H1 (cell line): ENCODE measurements around the gene BPI. TPM values are rescaled to one million over a fixed set of nuclear protein-coding genes. Genes with fewer than 3 reads are reported as not detected.

Experiments
- CTCF ChIA-PET: fragments of 300-600 bp; sonication (Branson Sonifier 250); formaldehyde crosslinking; loops from one replicate; lab custom pipeline; 2021; ENCODE audit not compliant: partially characterized antibody; lab: Charles Lee
- POLR2A ChIA-PET: fragments of 300-600 bp; sonication (Branson Sonifier 250); formaldehyde crosslinking; loops from one replicate; lab custom pipeline; 2021; ENCODE audit warnings: inconsistent platforms; ENCODE audit not compliant: partially characterized antibody; lab: Charles Lee
- DNase-seq, 2 experiments: peaks; one replicate each; pipeline versions ENCODE4 v3.0.0 to v3.0.0-alpha.2; 2010 to 2022; ENCODE audit warnings: low spot score in 2 of 2, low read depth in 1 of 2, mixed read lengths in 1 of 2
- FAIRE-seq: peaks from 2 replicates; lab custom pipeline; 2011; peaks lifted over from hg19 to GRCh38; lab: Jason Lieb, UNC
- H2AFZ ChIP-seq: 2 replicates; pipeline ENCODE4 v1.8.1; 2012; ENCODE audit warnings: low read length, inconsistent platforms
- H2AK5ac ChIP-seq: 2 replicates; pipeline ENCODE4 v1.6.1; 2013; ENCODE audit warnings: low read depth, low read length
- H2BK120ac ChIP-seq: replicated peaks from 2 replicates; pipeline ENCODE3; 2013; ENCODE audit warnings: low read depth, low read length, inconsistent platforms
- H2BK12ac ChIP-seq: 2 replicates; pipeline ENCODE4 v1.6.1; 2013; ENCODE audit warnings: low read depth, low read length
- H2BK15ac ChIP-seq: 2 replicates; pipeline ENCODE4 v1.6.1; 2013; ENCODE audit warnings: low read length
- H2BK20ac ChIP-seq: 2 replicates; pipeline ENCODE4 v1.6.1; 2013; ENCODE audit warnings: low read length
- H2BK5ac ChIP-seq: 2 replicates; pipeline ENCODE4 v1.6.1; 2013; ENCODE audit warnings: low read depth, low read length
- H3K14ac ChIP-seq: 2 replicates; pipeline ENCODE4 v1.6.1; 2013; ENCODE audit warnings: inconsistent platforms; ENCODE audit not compliant: insufficient read length
- H3K18ac ChIP-seq: 2 replicates; pipeline ENCODE4 v1.6.1; 2013; ENCODE audit warnings: low read length; ENCODE audit errors: extremely low read depth
- H3K23ac ChIP-seq: 2 replicates; pipeline ENCODE4 v1.6.1; 2013; ENCODE audit warnings: inconsistent platforms; ENCODE audit not compliant: insufficient read length
- H3K23me2 ChIP-seq: 2 replicates; pipeline ENCODE4 v1.6.1; 2013; ENCODE audit warnings: low read depth, low read length
- H3K27ac ChIP-seq: 2 replicates; pipeline ENCODE4 v1.6.1; 2011; ENCODE audit warnings: low read depth, low read length, inconsistent platforms
- H3K27me3 ChIP-seq, 4 experiments: replicated peaks in 1 of 4; 1 replicate in 1 of 4; 2 replicates in 3 of 4; pipeline versions ENCODE4 v1.6.1 to v1.8.1; 2011 to 2013; ENCODE audit warnings: low read length in 3 of 4, mild to moderate bottlenecking in 3 of 4, inconsistent platforms in 2 of 4, mixed read lengths in 2 of 4, moderate library complexity in 1 of 4; ENCODE audit not compliant: control insufficient read depth in 3 of 4, insufficient read depth in 3 of 4; ENCODE audit errors: extremely low read depth in 1 of 4
- H3K36me3 ChIP-seq, 4 experiments: 2 replicates each; pipeline versions ENCODE4 v1.6.1 to v1.8.1; 2011 to 2013; ENCODE audit warnings: mild to moderate bottlenecking in 4 of 4, low read length in 3 of 4, moderate library complexity in 2 of 4, control low read depth in 1 of 4, inconsistent platforms in 1 of 4; ENCODE audit not compliant: insufficient read depth in 4 of 4, control insufficient read depth in 2 of 4
- H3K4ac ChIP-seq: replicated peaks from 2 replicates; pipeline ENCODE3; 2013; ENCODE audit warnings: low read length, low read depth, mixed read lengths, inconsistent platforms; ENCODE audit not compliant: insufficient read length
- H3K4me1 ChIP-seq, 4 experiments: replicated peaks in 1 of 4; 1 replicate in 1 of 4; 2 replicates in 3 of 4; pipeline versions ENCODE4 v1.6.1 to v1.8.1; 2011 to 2013; ENCODE audit warnings: low read length in 3 of 4, inconsistent platforms in 2 of 4, mixed read lengths in 1 of 4; ENCODE audit not compliant: insufficient read depth in 4 of 4, control insufficient read depth in 3 of 4
- H3K4me2 ChIP-seq, 2 experiments: 2 replicates each; pipeline versions ENCODE4 v1.6.1 to v1.8.1; 2011 to 2013; ENCODE audit warnings: low read depth in 2 of 2, low read length in 2 of 2, control low read depth in 1 of 2, inconsistent platforms in 1 of 2, mild to moderate bottlenecking in 1 of 2; ENCODE audit not compliant: insufficient read depth in 1 of 2
- H3K4me3 ChIP-seq, 4 experiments: fragments of 200-600, 300-600 bp in 1 of 4; sonication (generic), shearing (Covaris generic), sonication (Bioruptor Twin) in 1 of 4; 2 replicates each; pipeline versions ENCODE4 v1.5.1 to v1.8.1; 2011 to 2016; ENCODE audit warnings: low read length in 4 of 4, low read depth in 3 of 4, control low read depth in 2 of 4, inconsistent platforms in 2 of 4, mild to moderate bottlenecking in 2 of 4, mixed read lengths in 1 of 4, moderate library complexity in 1 of 4; ENCODE audit not compliant: insufficient read depth in 2 of 4; ENCODE audit errors: extremely low read depth in 1 of 4
- H3K56ac ChIP-seq: replicated peaks from 2 replicates; pipeline ENCODE3; 2013; ENCODE audit warnings: low read depth, mild to moderate bottlenecking, mixed read lengths, low read length, inconsistent platforms; ENCODE audit not compliant: insufficient read length
- H3K79me1 ChIP-seq: 2 replicates; pipeline ENCODE4 v1.6.1; 2013; ENCODE audit warnings: low read depth, low read length, control low read depth
- H3K79me2 ChIP-seq, 2 experiments: 2 replicates each; pipeline versions ENCODE4 v1.6.1 to v1.8.1; 2012 to 2013; ENCODE audit warnings: low read length in 2 of 2, mild to moderate bottlenecking in 2 of 2, inconsistent platforms in 1 of 2; ENCODE audit not compliant: insufficient read depth in 2 of 2, control insufficient read depth in 1 of 2
- H3K9ac ChIP-seq, 4 experiments: replicated peaks in 1 of 4; 1 replicate in 1 of 4; 2 replicates in 3 of 4; pipeline versions ENCODE4 v1.6.1 to v1.8.1; 2011 to 2013; ENCODE audit warnings: low read depth in 3 of 4, low read length in 3 of 4, control low read depth in 2 of 4, mild to moderate bottlenecking in 2 of 4, moderate library complexity in 2 of 4, inconsistent platforms in 1 of 4; ENCODE audit errors: extremely low read depth in 1 of 4
- H3K9me3 ChIP-seq, 2 experiments: 2 replicates each; pipeline versions ENCODE4 v1.6.1 to v1.8.1; 2012 to 2013; ENCODE audit warnings: mild to moderate bottlenecking in 2 of 2, moderate library complexity in 2 of 2, control low read depth in 1 of 2, inconsistent platforms in 1 of 2, low read depth in 1 of 2, low read length in 1 of 2, mixed read lengths in 1 of 2; ENCODE audit not compliant: insufficient read depth in 2 of 2
- H4K20me1 ChIP-seq, 2 experiments: replicated peaks in 1 of 2; 2 replicates each; pipeline versions ENCODE3 to v1.8.1; 2011 to 2013; ENCODE audit warnings: inconsistent platforms in 2 of 2, low read length in 2 of 2, mild to moderate bottlenecking in 1 of 2; ENCODE audit not compliant: insufficient read depth in 2 of 2, control insufficient read depth in 1 of 2
- H4K5ac ChIP-seq: 2 replicates; pipeline ENCODE4 v1.6.1; 2013; ENCODE audit warnings: low read length, low read depth, mixed read lengths, inconsistent platforms; ENCODE audit not compliant: insufficient read length
- H4K8ac ChIP-seq: 2 replicates; pipeline ENCODE4 v1.8.0; 2013; ENCODE audit warnings: mild to moderate bottlenecking, moderate library complexity, low read length, inconsistent platforms; ENCODE audit not compliant: insufficient read depth; ENCODE audit errors: extremely low read depth
- H4K91ac ChIP-seq: replicated peaks from 2 replicates; pipeline ENCODE3; 2013; ENCODE audit warnings: low read length, mixed read lengths, inconsistent platforms; ENCODE audit not compliant: insufficient read length
- JUN ChIP-seq: IDR thresholded peaks from 2 replicates; pipeline ENCODE4 v1.6.1; 2011; ENCODE audit warnings: low read depth, mild to moderate bottlenecking, improper control_type of control experiment, low read length
- TBP ChIP-seq: IDR thresholded peaks from 2 replicates; pipeline ENCODE4 v1.6.1; 2011; ENCODE audit warnings: low read depth, low read length, improper control_type of control experiment
- YY1 ChIP-seq: IDR thresholded peaks from 2 replicates; pipeline ENCODE4 v1.6.1; 2011; ENCODE audit warnings: low read depth, mild to moderate bottlenecking, low read length
- WGBS, 2 experiments: shearing (Covaris generic) in 1 of 2; methylation state at CpG; one replicate each; pipeline versions ENCODE4 v1.1.6 to v1.1.7; 2013 to 2015; ENCODE audit warnings: low lambda C conversion rate in 2 of 2, mixed read lengths in 2 of 2, inconsistent platforms in 1 of 2, low coverage in 1 of 2, missing lambda C conversion rate in 1 of 2; ENCODE audit not compliant: insufficient replicate concordance in 2 of 2, insufficient coverage in 1 of 2, insufficient read length in 1 of 2; ENCODE audit errors: extremely low coverage in 1 of 2, missing lambda C conversion rate in 1 of 2; 5-methylcytosine and 5-hydroxymethylcytosine counted together
- polyA plus RNA-seq, 7 experiments: library from polyadenylated mRNA; depleted of rRNA in 3 of 7; stranded (reverse) in 5 of 7; unstranded in 2 of 7; fragments of >200 nt in 5 of 7; fragments of 200-250 nt in 2 of 7; gene quantifications; 1 replicate in 5 of 7; 2 replicates in 1 of 7; 4 replicates in 1 of 7; pipeline versions ENCODE4 v1.2.1 to v1.2.3, GENCODE V29; 2011 to 2013; ENCODE audit warnings: missing spikeins in 2 of 7, mixed read lengths in 2 of 7
- total RNA-seq: library from RNA; stranded (reverse); fragmentation: NEBNext Ultra II Directional; extraction: Animal tissue kit (Norgen Biotek cat#: 25700); gene quantifications from 2 replicates; pipeline ENCODE4 v1.2.1, GENCODE V29; 2021

BPI gene
- total and polyA plus RNA-seq, 2 of the 8 experiments (the other 6 are each of a cell fraction or from before 2014, with no cell fraction given): not detected

DNA sequence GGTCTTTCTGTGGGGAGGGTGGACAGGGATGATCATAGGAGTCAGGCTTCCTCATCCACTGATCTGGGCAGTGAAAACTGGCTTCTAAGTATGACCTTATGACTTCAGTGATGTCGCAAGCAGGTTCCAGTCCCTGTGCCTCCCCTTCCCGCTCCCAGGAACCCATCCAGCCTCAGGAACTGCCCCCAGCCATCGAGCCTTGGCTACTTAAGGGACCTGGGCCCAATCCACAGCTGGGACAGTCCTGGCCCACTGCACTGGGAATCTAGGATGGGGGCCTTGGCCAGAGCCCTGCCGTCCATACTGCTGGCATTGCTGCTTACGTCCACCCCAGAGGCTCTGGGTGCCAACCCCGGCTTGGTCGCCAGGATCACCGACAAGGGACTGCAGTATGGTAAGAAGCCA lies 42.3 kb downstream of the BPI start, which contains the start of gene LBP:
Gene LBP, plus strand, starts transcription at position 236 of the 405 bp plus-strand sequence. Its CDS starts 35 bp downstream, at position 271.
- Histone ChIP-seq H3K9me3 (no peaks in the 10 kb centered on the region), H3K14ac (no peak within 1 kb of the TSS), H3K4me1 (peaks cover 10 to 20% (median 13%) of the 10 kb centered on the region in 4 experiments), H3K79me1 (no peaks in the 10 kb centered on the region), H3K9ac (no peak within 1 kb of the TSS), H2AFZ (0 out of 2 replicates have a peak within 1 kb of the TSS, but pooled peaks have one; percentile 7), H3K4me3 (no peak within 1 kb of the TSS), H2BK12ac (no peak within 1 kb of the TSS; the same call in 1 of the 2 replicates), H3K4me2 (no peak within 1 kb of the TSS), H3K23me2 (no peaks in the 10 kb centered on the region), H3K36me3 (no peaks in the 10 kb centered on the region), H3K79me2 (no peaks in the 10 kb centered on the region), H2AK5ac (no peak within 1 kb of the TSS), H4K91ac (peak within 1 kb of the TSS; percentile 11), H3K4ac (peak within 1 kb of the TSS; percentile 15), H3K56ac (no peak within 1 kb of the TSS), H4K20me1 (no peaks in the 10 kb centered on the region), H3K27me3 (no peaks in the 10 kb centered on the region), H2BK120ac (no peak within 1 kb of the TSS), H3K18ac (no peak within 1 kb of the TSS; the same call in 1 of the 2 replicates), H2BK5ac (no peak within 1 kb of the TSS), H3K27ac (no peak within 1 kb of the TSS), H2BK20ac (no peak within 1 kb of the TSS), H4K8ac (no peak within 1 kb of the TSS), H2BK15ac (peak within 1 kb of the TSS; percentile 65; the same call in 1 of the 2 replicates), H4K5ac (no peak within 1 kb of the TSS), H3K23ac (no peak within 1 kb of the TSS)
- no peak for FAIRE-seq
- 93% methylated on average over 8 of the region's 8 CpGs; no CpG with 5 or more reads in 1 of the 2 experiments for WGBS, 2 experiments
- no peak for DNase-seq
- CTCF ChIA-PET: interaction anchor here (0.7 to 22.1 kb wide), 7 partner anchors 8 to 173 kb away, joined by 3 to 390 read pairs (median 4); no protein-coding TSS in a partner anchor
- POLR2A ChIA-PET: no interaction called here
- TF ChIP-seq YY1: no peak
- no peak for TF ChIP-seq JUN
- no peak for TF ChIP-seq TBP
